ENCODE measurements around the gene ARHGEF39. TPM values are rescaled to one million over a fixed set of nuclear protein-coding genes. Genes with fewer than 3 reads are reported as not detected.

The ARHGEF39 gene
- total and polyA plus RNA-seq, 9 of the 15 experiments (the other 6 are each of a cell fraction or from before 2014, with no cell fraction given), result 2.8 to 21.7 (median 12.9) TPM

- 0 out of 2 replicates have a peak, but pooled peaks have one; percentile 28 for TF ChIP-seq SOX6 (IDR thresholded peaks at IDR 0.05)
- peak; percentile 37; the same call in 1 of the 2 replicates for TF ChIP-seq REST (IDR thresholded peaks at IDR 0.05; ENCODE audit: borderline replicate concordance)
- no peak for TF ChIP-seq REST (CRISPR knock-in tag; IDR thresholded peaks at IDR 0.05; ENCODE audit: low read depth)
- TF ChIP-seq HDAC8 (tag; IDR thresholded peaks at IDR 0.05), result no peak
- no peak for TF ChIP-seq ZNF146 (CRISPR knock-in tag; IDR thresholded peaks at IDR 0.05; ENCODE audit: unreplicated experiment)
- TF ChIP-seq HMGN3 (IDR thresholded peaks at IDR 0.05; ENCODE audit: borderline replicate concordance, extremely low read depth, insufficient read length, low read depth, low read length), result peak; percentile 66
- TF ChIP-seq RHOXF2B (CRISPR knock-in tag; conservative IDR thresholded peaks at IDR 0.05), result no peak
- TF ChIP-seq, protein P1, sequence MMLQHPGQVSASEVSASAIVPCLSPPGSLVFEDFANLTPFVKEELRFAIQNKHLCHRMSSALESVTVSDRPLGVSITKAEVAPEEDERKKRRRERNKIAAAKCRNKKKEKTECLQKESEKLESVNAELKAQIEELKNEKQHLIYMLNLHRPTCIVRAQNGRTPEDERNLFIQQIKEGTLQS (IDR thresholded peaks at IDR 0.05), result no peak
- TF ChIP-seq, protein P1 (CRISPR knock-in tag; conservative IDR thresholded peaks at IDR 0.05), result no peak
- TF ChIP-seq EGR1 (conservative IDR thresholded peaks at IDR 0.05), result peak; percentile 38; the same call in 1 of the 2 replicates
- no peak for TF ChIP-seq MTA2 (IDR thresholded peaks at IDR 0.05; ENCODE audit: low read depth)
- TF ChIP-seq PHF20 (IDR thresholded peaks at IDR 0.05; ENCODE audit: partially characterized antibody), result no peak
- no peak for TF ChIP-seq HIVEP1 (CRISPR knock-in tag; IDR thresholded peaks at IDR 0.05)
- TF ChIP-seq POLR2G (IDR thresholded peaks at IDR 0.05; ENCODE audit: low read depth, low read length), result peak; percentile 92
- no peak for TF ChIP-seq TAF15 (IDR thresholded peaks at IDR 0.05; ENCODE audit: low read depth, low read length)
- TF ChIP-seq NR1H2 (CRISPR knock-in tag; IDR thresholded peaks at IDR 0.05), result no peak
- TF ChIP-seq ZNF76 (CRISPR knock-in tag; IDR thresholded peaks at IDR 0.05; ENCODE audit: borderline replicate concordance), result no peak
- TF ChIP-seq FOXM1 (IDR thresholded peaks at IDR 0.05; ENCODE audit: low read depth), result peak; percentile 71
- TF ChIP-seq FOXM1 (CRISPR knock-in tag; IDR thresholded peaks at IDR 0.05; ENCODE audit: low read depth), result 0 out of 2 replicates have a peak, but pooled peaks have one; percentile 40
- no peak for TF ChIP-seq CHD1 (IDR thresholded peaks at IDR 0.05; ENCODE audit: low read length)
- TF ChIP-seq DDX20 (tag; IDR thresholded peaks at IDR 0.05; ENCODE audit: low read depth), result no peak
These were observed at the start of gene ARHGEF39 (continued) for GRCh38 chr9:35664531-35665470.
